Omental fat pad (tissue), 4 donors: ENCODE results near the gene CFAP20DC. TPM values are rescaled to one million over a fixed set of nuclear protein-coding genes. Genes with fewer than 3 reads are reported as not detected.

ENCODE experiments used
- ATAC-seq: fragments of 150-250 bp; one replicate; pipeline ENCODE4 v1.9.1; 2016; ENCODE audit warnings: mild to moderate bottlenecking, moderate library complexity; ENCODE audit not compliant: low FRiP score
- DNase-seq: peaks from one replicate; pipeline ENCODE4 v3.0.0-alpha.2; 2019; ENCODE audit warnings: low spot score
- total RNA-seq, 4 donors: library from RNA; depleted of rRNA; stranded (reverse); fragments of >200 nt; gene quantifications; one replicate each; pipeline ENCODE4 v1.1.0, GENCODE V29; 2016
- TF ChIP-seq, protein P1 (sequence below), 3 donors: fragments of 450-650 bp; IDR thresholded peaks; one replicate each; pipeline ENCODE4 v1.5.1; 2016 to 2017; ENCODE audit warnings: antibody characterized with exemption in 3 of 3, mild to moderate bottlenecking in 3 of 3, moderate library complexity in 2 of 3

Gene CFAP20DC
- total RNA-seq, 4 donors from 2014 or later: 0.25 to 0.36 (median 0.28) TPM; not detected in 1

DNA sequence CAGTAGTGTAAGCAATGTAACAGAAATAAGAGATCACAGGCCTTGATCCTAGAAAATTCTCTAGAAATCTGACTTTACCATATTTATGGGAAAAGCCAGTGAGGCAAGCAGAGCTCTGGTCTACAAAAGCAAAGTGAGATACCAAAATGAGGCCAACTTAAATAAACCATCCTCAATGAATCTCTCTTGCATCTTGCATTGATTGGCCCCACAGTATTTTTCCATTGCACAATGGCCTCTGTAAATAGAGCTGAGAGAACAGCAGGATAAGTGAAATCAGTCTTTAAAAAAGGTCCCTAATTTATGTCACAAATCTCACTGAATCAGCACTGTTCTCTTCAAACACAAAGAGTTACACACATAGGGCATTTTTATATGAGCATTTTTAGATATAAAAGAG is 8.9 kb downstream of the CFAP20DC start:
- TF ChIP-seq, protein P1, sequence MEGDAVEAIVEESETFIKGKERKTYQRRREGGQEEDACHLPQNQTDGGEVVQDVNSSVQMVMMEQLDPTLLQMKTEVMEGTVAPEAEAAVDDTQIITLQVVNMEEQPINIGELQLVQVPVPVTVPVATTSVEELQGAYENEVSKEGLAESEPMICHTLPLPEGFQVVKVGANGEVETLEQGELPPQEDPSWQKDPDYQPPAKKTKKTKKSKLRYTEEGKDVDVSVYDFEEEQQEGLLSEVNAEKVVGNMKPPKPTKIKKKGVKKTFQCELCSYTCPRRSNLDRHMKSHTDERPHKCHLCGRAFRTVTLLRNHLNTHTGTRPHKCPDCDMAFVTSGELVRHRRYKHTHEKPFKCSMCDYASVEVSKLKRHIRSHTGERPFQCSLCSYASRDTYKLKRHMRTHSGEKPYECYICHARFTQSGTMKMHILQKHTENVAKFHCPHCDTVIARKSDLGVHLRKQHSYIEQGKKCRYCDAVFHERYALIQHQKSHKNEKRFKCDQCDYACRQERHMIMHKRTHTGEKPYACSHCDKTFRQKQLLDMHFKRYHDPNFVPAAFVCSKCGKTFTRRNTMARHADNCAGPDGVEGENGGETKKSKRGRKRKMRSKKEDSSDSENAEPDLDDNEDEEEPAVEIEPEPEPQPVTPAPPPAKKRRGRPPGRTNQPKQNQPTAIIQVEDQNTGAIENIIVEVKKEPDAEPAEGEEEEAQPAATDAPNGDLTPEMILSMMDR (IDR thresholded peaks at IDR 0.05): no peak
- ATAC-seq (no peak), DNase-seq (no peak)

DNA sequence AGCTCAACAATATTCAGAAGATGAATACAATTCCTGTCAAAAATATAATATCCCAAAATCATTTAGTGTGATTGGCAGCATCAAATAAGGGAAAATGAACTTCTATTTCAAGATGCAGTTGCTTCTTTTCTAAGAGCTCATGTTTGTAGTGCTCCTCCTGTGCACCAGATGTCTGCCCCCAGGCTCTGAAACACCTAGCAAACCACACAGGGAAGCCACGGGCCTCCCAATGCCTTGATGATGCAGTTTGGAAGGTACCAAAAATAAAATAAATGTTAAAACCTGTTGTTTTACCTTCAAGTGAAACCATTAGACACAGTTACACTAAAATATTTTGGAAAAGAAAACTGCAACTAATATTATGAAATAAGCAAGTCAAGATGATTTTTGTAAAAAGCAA is 22.2 kb downstream of the CFAP20DC start:
- TF ChIP-seq, protein P1 (IDR thresholded peaks at IDR 0.05): no peak
- ATAC-seq: no peak
- no peak for DNase-seq

DNA sequence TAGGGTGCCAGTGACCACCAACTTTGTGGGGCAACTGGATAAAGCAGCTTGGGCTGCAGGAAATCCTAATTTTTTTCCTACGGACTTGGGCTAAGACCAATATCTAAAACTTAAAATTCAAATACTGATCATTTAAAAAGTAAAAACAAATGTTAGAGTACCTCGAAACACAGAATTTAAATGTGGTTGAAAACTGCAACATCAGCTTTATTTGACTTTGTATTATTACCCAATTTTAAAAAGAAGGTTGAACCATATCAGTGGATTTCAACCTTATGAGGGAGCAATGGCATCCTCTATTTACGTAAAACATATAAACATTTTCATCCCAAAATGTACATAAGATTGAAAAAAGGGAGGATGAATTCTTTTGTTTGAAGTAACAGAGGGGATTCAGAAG is 26.2 kb downstream of the CFAP20DC start:
- DNase-seq: no peak
- TF ChIP-seq, protein P1 (IDR thresholded peaks at IDR 0.05): no peak
- ATAC-seq: no peak

DNA sequence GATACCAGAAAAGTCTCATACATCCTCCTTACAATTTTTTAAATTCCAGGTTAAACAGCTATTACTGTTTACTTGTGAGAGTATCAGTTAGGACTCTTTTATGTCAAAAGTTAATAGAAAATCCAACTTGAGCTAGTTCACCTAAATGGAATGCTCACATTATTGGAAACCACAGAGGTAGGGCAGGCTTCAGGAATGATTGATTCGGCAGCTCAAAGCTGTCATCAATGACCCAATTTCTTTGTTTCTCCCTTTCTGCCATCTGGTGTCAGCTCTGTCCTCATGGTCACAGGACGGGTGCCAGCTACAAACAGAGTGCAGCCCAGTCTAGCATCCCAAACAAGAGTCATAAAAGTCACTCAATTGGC is 32.2 kb downstream of the CFAP20DC start:
- TF ChIP-seq, protein P1 (IDR thresholded peaks at IDR 0.05): no peak
- ATAC-seq: no peak
- DNase-seq: no peak

DNA sequence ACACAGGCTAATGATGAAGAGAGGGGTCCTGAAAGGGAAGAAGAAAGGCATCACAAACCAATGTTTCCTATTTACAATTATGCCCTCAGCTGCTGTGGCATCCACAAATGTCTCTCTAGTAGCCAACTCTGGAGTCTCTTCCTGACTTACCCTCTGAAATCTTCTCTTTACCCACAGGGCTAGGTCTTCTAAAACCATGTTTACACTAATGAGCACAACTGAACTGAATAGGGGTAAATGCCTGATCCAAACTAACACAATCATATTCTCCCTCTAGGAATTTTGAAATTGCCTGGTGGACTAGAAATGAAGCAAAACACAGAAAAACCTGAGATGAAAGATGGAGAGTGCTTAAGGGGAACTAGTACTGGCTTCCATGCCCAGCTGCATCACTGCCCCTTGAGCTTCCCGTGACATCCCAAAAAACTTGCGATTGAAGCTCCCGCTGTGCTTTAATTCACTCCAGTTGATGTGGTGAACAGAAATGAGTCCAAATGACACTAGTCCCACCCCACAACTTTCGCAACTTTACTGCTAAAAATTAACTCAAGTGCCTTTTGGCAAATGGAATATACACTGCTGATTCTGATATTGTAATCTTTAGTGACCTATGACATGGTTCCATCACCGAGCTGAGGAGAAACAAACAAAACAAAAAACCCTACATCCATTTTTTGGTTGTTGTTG is 32.8 kb downstream of the CFAP20DC start:
- DNase-seq (no peak), ATAC-seq (no peak)
- TF ChIP-seq, protein P1 (IDR thresholded peaks at IDR 0.05): no peak

DNA sequence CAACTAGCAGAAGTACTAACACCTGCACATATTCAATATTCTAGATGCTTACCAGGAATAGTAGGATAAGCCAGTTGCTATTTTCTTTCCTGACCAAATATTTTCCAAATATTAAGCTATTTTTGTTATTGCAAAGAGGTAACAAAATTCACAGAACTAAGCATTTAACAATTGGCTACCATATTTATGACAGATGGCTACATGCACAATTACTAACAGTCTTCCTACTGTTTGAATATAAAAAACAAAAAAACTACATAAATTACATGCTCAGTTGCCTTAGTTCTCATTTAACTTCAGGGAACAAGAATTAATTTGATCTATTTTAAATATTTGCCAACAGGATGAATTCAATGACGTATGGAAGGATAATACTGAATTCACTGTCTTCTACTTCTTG is 36.2 kb downstream of the CFAP20DC start:
- no peak for ATAC-seq
- DNase-seq: no peak
- TF ChIP-seq, protein P1 (IDR thresholded peaks at IDR 0.05): no peak
